ENCODE results near the gene EPHB3.

DNA sequence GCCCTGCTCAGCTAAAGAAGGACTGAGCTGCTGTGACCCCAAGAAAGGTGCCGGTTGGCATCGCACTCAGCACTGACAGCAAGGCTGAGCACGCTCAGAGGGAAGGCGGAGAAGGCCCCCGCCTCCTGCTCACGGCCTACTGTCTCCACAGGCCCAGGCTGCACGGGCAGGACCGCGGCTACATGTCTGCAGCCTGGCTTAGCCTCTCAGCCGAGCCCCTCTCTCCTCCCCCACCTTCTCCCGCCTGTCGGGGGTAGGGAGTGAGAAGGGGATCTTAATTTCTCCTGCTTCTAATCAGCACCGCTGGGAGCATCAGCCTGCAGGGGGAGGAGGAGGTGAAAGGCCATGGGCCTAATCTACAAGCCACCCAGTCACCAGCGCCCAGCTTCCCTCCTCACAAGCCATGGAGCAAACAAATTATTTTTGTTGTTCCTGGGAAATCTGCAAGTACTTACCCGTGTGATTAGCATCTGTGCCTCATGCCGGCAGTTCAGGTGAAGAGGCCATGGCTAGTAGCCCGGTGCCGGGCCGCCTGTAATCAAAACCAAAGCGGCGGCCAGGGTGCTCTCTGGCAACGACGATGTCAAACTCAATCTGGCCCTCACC, 68.1 kb downstream of the EPHB3 start:
- TF ChIP-seq GATA2 (IDR thresholded peaks at IDR 0.05; ENCODE audit: low read depth, low read length) (no peak; the same call in 1 of the 2 replicates), GATA3 (IDR thresholded peaks at IDR 0.05; ENCODE audit: low read depth, low read length) (no peak)
